GM19025 (cell line): ENCODE data around the gene SLC2A14.
"Not testable (repeated sequence)": the region's sequence is repeated elsewhere in the genome, so short reads cannot be mapped to it uniquely, and the experiment has no call there.

Experiments
- ATAC-seq: cut with Tn5 transposase; IDR thresholded peaks from one replicate; pipeline ENCODE4 v1.9.1; 2021; ENCODE audit warnings: mild to moderate bottlenecking, low read depth, moderate library complexity; ENCODE audit not compliant: unreplicated experiment

The SLC2A14 gene

DNA sequence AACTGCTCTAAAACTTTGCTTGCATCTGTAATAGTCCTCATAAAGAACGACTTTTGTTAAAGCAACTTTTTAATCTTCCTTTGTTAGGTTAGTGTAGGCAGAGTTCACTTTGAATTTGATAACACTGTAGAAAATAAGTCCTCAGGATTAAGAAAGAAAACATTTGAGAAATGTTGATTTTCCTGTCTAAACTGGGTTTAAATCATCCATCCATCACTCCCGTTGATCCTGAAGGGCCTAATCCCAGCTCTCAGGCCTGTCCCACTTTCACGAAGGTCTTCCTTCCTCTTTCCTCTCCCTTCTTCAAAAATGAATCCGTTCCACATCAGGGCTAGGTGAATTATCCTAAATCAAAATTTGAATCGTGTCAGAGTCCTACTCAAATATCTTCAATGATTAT is 36.9 kb downstream of the SLC2A14 start:
- ATAC-seq, result no peak

DNA sequence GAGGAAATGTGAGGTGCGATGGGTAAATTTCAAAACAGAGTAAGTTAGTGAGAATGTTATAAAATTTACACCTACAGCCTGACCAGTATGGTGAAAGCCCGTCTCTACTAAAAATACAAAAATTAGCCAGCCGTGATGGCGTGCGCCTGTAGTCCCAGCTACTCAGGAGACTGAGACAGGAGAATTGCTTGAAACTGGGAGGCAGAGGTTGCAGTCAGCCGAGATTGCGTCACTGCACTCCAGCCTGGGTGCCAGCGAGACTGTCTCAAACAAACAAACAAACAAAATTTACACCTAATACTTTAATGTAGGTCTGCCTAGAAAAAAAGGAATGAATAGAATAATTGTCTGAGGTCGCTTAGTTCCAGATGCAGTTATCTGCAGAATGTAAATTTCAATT is 37.6 kb downstream of the SLC2A14 start:
- ATAC-seq, result no peak

- no peak for ATAC-seq
These were observed 38.0 kb downstream of the SLC2A14 start for GRCh38 chr12:7834701-7835100.

DNA sequence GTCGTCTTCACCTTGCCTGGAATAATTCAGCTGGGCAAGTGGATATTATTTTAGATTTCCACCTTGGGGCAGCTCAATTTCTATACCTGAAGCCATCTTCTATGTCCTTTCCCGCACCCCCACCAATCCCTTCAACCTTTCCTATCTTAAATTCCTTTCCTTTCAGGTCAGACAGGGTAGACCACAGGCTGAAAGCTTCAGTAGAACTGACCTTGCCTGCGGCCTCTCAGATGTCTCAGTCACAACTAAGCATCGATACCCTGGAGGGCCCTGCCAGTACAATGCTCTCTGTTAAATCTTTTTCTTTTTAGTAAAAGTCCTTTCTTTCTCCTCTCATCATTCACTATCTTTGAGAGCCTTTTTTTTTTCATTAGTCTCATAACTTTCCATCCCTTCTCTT is 38.9 kb downstream of the SLC2A14 start:
- no peak for ATAC-seq

GRCh38 chr12:7833201-7833600 is 39.5 kb downstream of the SLC2A14 start:
- ATAC-seq, result not testable (repeated sequence)

GRCh38 chr12:7832059-7832696 is 40.5 kb downstream of the SLC2A14 start:
- ATAC-seq, result no peak

GRCh38 chr12:7829737-7830136 is 43.0 kb downstream of the SLC2A14 start:
- ATAC-seq, result not testable (repeated sequence)

GRCh38 chr12:7825754-7826153 is 47.0 kb downstream of the SLC2A14 start:
- not testable (repeated sequence) for ATAC-seq

- ATAC-seq, result no peak
These were observed 65.7 kb downstream of the SLC2A14 start for GRCh38 chr12:7806863-7807487.

DNA sequence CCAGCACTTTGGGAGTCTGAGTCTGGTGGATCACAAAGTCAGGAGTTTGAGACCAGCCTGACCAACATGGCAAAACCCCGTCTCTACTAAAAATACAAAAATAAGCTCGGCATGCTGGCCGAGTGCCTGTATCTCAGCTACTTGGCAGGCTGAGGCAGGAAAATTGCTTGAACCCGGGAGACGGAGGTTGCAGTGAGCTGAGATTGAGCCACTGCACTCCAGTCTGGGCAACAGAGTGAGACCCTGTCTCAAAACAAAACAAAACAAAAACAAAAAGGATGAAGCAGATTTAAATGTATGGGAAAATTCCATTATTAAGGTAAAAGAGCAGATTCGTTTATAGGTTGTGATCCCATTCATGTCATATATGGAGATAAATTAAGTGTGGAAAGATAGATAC is 66.4 kb downstream of the SLC2A14 start:
- ATAC-seq, result not testable (repeated sequence)

DNA sequence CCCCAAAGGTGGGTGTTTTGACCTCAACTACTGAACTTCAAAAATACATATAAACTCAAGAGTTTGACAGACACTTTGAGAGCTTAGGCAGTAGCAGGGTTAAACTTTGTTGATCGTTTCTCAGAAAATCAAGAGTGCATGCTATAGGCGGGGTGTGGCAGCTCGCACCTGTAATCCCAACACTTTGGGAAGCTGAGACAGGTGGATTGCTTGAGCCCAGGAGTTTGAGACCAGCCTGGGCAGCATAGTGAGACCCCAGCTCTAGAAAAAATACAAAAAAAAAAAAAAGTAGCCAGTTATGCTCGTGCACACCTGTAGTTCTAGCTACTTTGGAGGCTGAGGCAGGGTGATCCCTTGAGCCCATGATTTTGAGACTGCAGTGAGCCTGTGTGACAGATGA is 71.3 kb downstream of the SLC2A14 start:
- no peak for ATAC-seq

DNA sequence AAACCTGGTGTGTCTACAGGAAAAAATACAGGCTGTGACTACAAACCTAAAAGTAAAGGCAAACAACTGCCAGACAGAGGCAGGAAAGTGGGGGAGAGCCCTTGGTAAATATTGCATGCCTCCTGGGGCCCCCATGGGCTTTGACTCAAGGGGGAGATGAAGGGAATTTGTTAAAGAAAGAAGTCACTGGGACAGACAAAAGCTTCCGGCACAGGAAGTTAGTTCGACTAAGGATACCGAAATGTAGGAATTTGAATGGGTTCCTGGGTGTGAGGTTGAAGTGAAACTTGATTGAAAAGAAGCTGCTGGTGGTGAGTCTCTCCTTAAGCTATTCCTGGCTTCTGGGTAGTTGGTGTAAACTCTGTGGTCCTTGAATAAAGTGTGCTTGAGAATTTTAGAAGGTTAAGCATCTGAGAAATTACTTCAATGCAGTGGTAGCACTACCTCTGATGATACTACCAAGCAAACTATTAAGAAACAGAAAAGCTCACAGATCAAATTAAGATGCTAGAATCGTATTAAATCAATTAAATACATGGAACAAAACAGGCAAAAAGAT is 73.9 kb downstream of the SLC2A14 start:
- not testable (repeated sequence) for ATAC-seq

DNA sequence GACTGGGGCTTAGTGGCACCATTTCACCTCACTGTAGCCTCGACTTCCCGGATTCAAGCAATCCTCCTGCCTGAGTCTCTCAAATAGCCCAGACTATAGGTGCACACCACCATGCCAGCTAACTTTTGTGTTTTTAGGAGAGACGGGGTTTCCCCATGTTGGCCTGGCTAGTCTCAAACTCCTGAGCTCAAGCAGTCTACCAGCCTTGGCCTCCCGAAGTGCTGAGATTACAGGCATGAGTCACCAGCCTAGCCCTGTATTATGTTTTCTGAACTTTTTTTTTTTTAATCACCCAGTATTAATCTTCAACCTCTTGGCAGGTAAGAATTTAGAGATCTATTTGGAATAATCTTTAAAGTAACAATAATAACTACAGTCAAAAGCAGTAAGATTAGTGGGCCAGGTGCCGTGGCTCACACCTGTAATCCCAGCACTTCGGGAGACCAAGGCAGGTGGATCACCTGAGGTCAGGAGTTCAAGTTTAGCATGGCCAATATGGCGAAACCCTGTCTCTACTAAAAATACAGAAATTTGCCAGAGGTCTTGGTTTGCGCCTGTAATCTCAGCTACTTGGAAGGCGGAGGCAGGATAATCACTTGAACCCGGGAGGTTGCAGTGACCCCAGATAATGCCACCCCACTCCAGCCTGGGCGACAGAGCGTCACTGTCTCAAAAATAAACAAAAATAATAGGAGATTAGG is 74.9 kb downstream of the SLC2A14 start:
- ATAC-seq, result no peak

GRCh38 chr12:7797269-7797668 is 75.4 kb downstream of the SLC2A14 start:
- ATAC-seq, result not testable (repeated sequence)

- no peak for ATAC-seq
These were observed 79.5 kb downstream of the SLC2A14 start for GRCh38 chr12:7793211-7793610.

DNA sequence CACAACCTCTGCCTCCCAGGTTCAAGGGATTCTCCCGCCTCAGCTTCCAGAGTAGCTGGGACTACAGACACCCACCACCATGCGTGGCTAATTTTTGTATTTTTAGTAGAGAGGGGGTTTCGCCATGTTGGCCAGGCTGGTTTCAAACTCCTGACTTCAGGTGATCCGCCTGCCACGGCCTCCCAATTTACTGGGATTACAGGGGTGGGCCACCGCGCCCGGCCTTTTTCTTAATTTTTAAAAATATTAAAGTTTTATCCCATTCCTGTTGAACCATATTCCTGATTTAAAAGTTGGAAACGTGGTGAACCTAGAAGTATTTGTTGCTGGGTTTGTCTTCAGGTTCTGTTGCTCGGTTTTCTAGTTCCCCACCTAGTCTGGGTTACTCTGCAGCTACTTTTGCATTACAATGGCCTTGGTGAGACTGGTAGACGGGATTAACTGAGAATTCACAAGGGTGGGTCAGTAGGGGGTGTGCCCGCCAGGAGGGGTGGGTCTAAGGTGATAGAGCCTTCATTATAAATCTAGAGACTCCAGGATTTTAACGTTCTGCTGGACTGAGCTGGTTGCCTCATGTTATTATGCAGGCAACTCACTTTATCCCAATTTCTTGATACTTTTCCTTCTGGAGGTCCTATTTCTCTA is 83.7 kb downstream of the SLC2A14 start, which contains the start of gene NANOG:
NANOG (plus strand) TSS at position 519 of the 645 bp plus-strand sequence. CDS start 213 bp downstream, outside the sequence.
- not testable (repeated sequence) for ATAC-seq

GRCh38 chr12:7788294-7788660 is 84.4 kb downstream of the SLC2A14 start:
- ATAC-seq, result no peak

DNA sequence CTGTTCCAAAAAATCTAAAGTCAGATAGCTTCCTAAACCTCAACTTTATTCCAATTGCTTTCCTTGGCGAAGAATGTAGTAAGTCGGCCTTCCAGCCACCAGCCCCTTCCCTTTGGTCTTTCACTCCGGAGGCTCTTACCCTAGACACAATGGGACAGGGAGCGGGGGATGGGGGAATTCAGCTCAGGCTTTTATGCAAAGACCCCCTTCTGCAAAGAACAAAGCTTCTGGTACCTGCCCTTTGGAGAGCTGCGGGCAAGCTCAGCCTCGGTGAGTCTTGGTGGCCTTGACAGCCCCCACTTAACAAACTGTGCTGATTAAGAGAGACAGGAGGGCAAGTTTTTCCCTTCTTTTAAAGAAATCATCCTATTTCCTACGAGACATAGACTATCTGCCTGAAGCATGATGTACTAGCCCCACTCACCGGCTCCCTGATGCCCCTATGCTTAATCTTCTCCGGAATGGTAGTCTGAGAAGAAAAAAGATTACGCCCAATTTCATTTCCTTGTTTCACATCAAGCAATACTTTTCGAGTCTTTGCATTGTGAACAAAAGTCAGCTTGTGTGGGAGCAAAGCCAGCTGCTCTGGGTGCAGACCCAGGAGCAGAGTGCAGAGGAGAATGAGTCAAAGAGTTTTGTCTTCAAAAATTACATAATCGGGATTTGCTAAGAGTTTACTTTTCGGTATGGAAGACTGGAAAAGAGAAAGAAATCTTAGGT is 85.0 kb downstream of the SLC2A14 start:
- ATAC-seq, result no peak

GRCh38 chr12:7784701-7785100 is 88.0 kb downstream of the SLC2A14 start:
- ATAC-seq, result no peak

- not testable (repeated sequence) for ATAC-seq
These were observed 89.3 kb downstream of the SLC2A14 start for GRCh38 chr12:7783433-7783832.
